UCSD-AML1 (cell line): ENCODE results near the gene CAPN6.

ENCODE experiments used
- DNase-seq: peaks from one replicate; lab custom pipeline; 2025; ENCODE audit not compliant: unreplicated experiment; lab: John Stamatoyannopoulos, UW

Gene CAPN6, protein sequence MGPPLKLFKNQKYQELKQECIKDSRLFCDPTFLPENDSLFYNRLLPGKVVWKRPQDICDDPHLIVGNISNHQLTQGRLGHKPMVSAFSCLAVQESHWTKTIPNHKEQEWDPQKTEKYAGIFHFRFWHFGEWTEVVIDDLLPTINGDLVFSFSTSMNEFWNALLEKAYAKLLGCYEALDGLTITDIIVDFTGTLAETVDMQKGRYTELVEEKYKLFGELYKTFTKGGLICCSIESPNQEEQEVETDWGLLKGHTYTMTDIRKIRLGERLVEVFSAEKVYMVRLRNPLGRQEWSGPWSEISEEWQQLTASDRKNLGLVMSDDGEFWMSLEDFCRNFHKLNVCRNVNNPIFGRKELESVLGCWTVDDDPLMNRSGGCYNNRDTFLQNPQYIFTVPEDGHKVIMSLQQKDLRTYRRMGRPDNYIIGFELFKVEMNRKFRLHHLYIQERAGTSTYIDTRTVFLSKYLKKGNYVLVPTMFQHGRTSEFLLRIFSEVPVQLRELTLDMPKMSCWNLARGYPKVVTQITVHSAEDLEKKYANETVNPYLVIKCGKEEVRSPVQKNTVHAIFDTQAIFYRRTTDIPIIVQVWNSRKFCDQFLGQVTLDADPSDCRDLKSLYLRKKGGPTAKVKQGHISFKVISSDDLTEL

DNA sequence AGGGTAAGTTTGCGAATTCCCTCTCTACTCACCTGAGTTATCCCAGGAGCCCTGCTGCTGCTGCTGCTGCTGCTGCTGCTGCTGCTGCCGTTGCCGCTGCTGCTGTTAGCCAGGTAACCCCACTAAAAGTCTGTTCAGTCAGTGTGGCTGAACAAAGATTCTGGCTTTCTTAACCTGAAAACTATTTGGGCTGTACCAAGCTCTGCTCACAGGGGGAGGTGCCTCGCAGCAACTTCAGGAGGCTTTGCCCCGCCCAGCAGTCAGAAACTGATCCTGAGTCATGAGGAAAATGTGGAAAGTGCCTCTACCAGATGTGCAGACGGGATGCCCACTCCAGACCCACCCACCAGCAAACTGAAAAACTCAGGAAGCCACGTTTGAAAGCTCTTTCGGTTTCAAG is at the start of gene CAPN6:
Gene CAPN6, minus strand, starts transcription at position 145 of the 400 bp plus-strand sequence. CDS start 6,547 bp downstream, outside the sequence.
- DNase-seq = no peak

DNA sequence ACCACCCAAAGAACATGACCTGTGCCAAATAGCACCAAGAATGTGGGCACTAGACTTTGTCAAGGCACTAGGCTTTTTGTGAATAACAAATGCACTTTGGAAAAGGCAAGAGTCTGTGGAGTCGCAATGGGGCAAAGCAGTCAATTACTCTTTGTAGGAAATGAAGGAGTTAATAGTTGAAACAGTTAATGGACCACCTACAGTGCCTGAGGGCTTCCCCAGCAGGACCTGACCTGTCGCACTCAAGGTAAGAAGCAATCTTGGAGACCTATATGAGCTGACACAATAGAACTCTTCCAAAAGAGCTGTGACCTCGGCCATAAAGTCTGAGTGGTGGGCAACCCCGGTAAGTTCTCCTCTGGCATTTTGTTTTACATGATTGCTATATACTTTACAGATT is 49.2 kb upstream of the CAPN6 start:
- DNase-seq = no peak

DNA sequence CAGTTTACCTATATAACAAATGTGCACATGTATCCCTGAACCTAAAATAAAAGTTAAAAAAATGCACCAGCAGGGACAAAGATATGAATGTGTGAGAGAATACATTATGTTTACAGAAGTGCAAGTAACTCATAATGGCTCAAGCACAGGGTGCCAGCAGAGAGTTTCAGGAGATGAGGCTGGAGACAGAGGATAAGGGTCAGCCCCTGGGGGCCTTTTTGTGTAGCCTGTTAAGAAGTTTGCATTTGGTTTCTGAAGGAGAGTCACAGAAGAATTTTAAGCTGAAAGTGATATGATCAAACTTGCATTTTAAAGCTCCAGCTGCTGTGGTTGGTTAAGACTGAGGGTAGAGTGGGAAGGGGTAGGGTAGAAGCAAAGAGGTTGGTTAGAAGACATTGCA is 48.6 kb upstream of the CAPN6 start:
- DNase-seq = no peak

DNA sequence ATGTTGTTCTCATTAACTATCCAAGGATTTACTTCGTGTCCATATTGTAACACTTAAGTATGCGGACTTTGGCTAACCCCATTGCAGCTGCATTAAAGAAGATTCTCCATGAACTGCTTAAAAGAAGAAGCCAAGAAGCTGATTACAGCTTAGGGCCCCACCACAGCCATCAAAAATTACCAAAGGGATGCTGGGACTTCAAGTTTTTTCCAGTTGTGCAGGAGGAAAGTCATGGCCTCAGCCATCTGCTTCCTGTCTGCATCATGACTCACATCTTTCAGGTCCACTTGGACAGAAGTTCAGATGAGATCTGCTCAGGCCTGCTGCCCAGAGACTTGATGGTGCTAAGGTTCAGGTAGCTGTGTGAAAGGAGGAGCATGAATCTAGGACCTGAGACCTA is 38.8 kb upstream of the CAPN6 start:
- no peak for DNase-seq

DNA sequence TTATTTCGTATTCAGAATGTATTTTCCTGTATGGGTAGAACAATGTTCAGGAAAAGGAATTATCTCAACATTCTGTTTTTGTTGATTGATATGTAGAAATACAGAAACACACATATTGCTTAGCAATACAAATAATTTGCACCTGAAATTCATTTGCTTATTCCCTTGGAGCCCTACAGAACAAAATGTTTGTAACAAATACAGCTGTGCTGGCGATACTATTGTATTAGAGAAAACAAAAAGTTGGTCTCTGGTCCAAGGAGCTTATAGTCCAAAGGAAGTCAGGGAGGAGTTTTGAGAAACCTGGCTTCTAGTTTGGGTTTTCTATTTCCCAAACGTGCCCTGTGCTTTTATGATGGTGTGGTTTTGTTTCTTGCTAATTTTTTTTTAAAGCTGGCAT is 37.8 kb upstream of the CAPN6 start:
- DNase-seq = no peak

DNA sequence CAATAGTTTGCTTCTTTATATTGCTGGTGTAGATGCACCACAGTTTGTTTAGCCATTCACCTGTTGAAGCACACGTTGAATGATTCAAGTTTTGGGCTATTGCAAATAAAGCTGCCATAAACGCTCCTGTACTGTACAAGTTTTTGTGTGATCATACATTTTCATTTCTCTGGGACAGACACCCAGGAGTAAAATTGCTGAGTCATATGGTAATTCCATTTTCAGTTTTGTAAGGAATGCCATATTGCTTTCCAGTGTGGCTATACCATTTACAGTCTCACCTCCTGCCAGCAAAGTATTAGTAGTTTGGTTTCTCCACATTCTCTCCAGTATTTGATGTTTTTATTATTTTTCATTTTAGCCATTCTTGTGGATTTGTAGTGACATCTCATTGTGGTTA is 32.0 kb upstream of the CAPN6 start:
- no peak for DNase-seq

DNA sequence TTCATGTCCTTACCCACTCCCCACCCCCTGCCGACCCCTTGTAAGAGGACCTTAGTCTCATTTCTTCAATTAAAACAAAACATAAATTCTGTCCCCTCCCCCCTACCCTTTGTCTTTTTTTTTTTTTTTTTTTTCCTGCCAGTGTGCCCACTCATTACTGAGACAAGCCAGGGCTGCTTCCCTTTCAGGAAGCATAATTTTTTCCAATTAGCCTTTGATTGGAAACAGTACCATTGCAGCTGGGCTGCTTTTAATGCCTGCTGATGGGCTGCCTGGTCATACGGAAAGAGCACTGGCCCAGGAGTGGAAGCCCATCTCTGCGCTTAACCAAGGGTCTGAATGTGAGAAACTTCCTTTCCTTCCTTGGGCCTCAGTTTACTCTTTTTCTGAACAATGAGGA is 18.6 kb upstream of the CAPN6 start:
- no peak for DNase-seq

DNA sequence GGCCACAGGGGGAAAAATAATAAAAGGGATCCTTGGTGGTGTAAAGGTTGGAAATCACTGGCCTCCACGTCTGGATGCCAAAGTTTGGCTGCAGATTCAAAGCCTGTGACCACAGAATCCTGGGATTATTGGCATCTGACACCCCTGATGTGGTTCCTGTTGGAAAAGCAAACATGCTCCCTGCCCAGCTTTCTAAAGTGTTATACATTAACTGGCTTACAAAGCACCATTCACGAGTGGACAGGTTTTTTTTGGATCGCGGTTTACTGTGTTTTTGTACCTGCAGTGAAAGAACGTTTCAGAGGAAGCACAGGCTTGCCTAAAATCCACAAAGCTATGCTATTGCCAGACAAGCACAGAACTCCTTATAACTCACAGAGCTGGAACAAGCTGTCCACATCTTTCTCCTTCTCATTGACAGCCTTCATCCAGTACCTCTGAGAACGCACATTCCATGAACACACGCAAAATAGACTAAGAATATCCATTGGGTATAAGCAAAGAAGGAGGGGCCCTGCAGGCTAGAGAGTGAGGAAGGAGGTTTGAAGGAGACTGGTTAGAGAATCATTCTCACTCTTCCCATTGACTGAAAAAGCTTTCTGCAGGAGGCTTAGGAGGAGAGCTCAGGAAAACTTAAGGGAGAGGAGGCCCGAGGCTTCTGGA is 14.5 kb upstream of the CAPN6 start:
- DNase-seq = no peak

DNA sequence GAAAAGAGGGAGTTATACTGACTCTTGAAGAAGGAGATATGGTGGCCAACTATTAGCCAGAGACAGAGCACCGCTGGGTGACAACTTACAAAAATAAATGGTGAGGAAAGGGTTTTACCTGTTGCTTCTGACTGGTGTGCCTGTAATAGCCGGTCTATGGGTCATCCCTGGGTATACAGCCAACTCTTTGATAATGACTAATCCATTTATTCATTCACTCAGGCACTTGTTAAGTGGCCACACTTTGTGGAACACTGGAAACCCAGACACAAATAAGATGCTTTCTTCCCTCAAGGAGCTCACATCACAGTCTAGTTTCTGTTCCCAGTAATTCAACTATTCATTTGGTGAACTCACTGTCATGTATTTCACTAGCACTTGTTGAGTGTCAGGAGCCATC is 13.2 kb upstream of the CAPN6 start:
- DNase-seq = no peak

DNA sequence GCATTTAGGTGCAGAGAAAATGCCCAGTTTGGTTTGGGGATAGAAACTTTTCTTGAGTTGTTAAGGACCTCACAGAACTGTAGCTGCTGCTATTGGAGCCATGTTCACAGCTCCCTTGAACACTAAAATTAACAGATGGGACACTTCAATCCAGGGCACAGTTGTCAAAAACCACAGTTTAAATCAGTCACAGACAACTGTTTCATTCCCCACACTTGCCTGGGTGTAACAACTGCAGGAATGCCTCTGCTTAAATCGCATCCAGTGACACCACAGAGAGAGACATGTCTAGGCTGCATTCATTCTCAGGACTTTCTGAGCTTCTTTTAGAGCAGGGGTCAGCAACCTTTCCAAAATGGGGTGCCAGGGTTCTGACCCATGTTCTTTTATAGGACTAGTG is 12.7 kb upstream of the CAPN6 start:
- no peak for DNase-seq

DNA sequence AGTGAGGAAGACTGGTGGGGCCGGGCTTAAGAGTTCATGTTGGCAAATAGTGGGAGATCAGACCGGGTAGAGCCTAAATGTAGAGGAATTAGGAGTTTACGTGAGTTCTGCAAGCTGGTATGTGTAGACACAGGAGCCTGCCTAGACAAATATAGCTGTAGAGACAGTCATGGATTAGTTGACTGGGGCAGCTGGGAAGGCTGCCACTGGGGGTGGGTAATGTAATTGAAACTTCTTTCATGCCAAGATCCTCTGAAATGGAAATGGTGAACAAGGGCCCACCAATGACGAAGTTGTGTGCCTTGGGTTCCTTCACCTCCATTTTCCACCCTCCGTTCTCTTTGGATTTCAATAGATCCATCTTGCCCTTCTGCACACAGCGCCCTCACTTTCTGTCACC is 11.9 kb upstream of the CAPN6 start:
- DNase-seq = no peak

DNA sequence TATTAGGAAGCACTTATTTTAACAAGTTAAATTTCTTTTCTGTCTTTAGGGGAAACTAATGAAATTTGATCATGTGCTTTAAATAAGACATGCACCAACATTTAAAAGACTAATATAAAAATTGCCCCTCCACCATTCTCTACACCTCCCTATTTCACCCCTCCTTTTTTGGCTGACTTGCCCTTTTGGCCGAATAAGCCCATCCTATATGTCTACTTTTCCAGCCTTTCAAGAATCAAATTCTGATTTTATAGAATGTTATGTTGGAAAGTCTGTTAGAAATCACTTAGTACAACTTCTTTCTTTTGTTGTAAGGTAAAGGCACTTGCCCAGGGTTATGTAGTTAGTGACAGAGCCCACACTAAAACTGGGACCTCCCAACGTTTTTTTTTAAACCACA is 1.8 kb downstream of the CAPN6 start:
- no peak for DNase-seq

DNA sequence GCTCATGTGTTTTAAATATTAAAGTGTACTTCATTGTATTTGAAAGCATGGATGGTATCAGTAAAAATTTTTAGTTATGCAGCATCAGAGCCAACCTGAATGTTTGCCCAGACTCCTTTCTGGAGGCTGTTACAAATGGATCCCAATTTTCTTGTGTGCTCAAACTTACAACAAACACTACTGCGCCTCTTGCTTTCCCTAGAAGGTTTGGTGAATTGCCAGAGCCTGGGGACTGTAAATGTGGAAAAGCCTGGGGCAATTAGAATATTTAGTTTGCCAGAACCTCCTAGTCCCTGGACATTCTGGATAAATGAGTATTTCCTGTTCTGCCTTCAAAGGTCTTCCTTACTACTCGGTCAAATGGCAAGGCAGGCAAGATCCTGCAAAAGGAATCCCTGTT is 4.8 kb downstream of the CAPN6 start:
- no peak for DNase-seq

DNA sequence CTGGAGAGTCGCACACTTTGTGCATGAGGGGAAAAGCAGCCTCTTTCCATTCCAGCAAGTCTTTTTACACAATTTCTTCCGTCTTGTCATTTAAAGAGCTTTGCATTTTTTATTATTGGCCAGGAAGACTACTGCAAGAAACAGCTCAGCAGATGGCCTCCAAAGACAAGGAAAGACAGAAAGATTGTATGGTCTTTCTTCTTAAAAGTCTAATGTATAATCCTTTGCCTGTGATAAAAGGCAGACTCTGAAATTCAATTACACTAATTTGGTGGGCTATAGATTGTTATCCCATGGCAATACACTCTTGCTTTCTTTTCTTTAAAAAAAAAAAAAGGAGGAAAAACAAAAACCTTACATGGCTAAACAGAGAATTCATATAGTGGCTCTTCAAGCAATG is 5.9 kb downstream of the CAPN6 start:
- no peak for DNase-seq

DNA sequence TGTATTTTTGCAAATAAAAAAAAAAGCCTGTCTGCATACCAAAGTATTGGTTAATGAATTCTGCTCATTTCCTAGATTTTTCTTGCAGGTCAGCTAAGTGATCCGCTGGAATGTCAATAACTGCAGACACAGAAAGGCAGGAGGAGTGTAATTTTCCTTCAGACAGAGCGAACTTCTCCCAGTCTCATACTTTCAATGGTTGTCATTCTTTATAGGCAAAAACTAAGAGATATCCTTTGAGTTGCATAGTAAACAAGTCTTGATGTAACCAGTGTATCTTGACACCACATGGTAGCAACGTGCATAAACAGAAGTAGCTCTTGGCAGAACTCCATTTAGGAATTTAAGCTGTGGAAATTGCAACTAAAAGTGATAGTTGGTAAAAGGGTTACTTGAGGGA is 8.2 kb downstream of the CAPN6 start:
- no peak for DNase-seq

DNA sequence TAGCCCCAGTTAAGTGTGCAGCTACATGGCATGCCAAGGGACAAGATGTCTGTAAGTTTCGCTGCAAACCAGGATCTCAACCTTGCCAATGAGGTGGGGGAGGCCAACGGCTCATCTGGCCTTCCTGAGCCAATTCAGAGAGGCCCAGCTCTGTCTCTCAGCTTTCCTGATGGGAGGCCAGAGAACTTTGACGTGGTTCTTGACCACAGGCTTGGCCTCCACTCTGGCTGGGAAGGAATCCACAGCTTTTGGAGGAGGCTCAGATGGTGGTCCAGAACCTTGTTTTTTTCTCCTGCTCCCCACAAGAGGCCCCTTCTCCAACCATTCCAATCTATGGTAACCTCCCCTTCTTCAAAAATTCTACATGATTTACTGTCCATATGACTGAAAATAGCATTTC is 9.8 kb downstream of the CAPN6 start:
- no peak for DNase-seq

DNA sequence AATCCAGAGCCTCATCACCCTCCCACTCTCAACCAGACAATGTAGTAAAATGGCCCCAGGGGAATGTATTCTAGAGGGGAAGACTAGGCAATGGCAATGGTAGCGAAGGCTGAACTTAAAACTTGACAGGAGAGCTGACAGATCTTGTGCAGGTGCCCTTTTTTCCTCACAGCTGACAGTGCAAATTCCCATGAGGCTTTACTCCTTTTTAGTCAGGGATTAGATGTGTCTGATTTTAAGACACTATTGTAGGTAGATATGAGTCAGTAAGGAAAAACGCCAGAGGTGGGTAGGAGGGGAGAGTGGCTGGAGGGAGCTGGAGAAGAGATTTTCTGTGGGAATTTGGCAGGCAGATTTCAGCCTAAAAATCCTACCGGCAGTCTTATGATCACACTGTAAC is 10.7 kb downstream of the CAPN6 start:
- DNase-seq = no peak

DNA sequence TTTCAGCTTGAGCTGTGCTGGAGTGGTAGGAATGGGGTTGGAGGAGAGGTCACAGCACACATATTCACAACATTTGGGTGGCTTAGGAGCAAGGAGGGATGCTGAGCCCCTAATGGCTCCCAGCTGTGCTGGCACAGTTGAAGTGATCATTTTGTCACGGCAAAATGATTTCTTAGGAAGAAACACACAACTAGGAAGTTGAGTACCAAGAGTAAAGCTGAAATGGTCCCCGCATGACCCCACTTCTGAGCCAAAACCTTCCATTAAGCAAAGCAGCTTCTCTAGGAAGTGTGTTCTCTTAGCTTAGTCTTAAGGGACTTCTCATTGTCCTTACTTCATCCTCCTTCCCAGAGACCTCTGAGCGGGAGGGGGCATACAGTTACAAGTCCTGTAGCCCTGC is 12.6 kb downstream of the CAPN6 start:
- no peak for DNase-seq

DNA sequence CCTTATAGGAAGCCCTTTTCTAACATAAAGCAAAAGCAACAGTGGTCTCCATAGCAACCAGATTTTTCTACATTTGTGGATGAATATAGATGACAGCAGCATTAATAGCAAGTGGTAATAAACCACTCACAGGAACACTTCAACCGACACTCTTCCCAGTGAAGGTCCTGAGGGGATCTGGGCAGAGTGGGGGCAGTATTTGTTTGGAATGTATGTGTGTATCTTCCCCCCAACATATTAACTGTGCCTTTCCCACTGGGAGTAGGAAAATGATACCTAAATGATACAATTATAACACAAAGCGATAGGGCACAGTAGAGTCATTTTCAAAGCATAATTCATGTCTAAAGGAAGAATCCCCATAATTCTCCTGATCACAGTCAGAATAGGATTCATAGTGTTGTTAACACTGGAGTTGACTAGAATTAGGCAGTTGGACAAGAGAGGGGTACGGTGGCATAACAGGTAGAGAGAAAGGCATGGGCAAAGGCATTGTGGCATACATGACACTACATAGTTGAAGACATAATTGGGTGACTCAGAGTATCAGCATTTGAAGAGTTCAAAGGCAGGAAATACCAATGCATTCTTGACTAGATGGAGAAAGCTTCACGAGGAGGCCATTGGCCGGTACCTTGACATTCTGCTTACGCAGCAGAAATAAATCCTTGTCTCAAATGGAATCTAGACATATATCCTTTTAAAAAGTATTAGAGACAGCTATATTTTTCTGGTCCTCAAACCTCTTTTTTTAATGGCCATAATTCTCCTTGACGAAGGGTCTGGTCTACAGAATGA is 15.2 kb downstream of the CAPN6 start:
- no peak for DNase-seq

DNA sequence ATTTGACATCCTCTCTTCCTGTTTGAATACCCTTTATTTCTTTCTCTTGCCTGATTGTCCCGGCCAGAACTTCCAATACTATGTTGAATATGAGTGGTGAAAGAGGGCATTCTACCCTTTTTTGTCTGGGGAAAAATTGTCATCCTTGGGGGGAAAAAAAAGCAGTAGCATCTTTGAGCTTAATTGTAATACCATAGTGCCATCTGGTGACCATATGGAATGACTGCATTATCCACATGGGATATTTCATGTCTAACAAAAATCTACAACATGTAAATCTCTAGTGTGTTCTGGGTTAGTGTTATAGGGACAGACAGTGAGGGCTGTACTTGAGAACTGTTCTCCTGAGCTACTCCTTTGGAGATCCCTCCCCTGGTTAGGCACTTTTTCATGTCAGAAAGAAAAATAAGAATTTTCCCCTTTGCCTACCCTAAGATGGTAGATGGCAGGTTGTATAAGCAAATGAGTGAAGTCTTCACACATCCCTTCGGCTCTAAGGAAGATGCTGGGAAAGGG is 26.0 kb downstream of the CAPN6 start:
- DNase-seq = no peak

DNA sequence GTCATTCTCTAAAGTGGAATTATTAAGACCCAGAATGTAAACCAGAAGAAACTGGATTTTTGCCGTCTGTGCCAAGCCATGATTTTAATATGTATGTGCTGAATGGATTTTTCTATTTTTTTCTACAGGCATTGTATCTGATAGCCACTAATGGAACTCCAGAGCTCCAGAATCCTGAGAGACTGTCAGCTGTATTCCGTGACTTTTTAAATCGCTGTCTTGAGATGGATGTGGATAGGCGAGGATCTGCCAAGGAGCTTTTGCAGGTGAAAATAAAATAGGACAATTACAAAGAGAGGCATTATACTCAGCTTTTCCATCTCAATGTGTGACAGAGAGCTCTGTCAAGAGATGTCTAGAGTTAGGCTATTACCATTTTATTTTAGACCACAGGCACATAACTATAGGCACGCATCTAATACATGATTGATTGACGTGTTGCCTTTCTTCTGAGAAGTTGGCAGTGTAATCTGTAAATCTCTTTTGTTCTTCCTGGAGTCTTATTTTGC is 53.9 kb downstream of the CAPN6 start:
- no peak for DNase-seq
